Activated naive CD8-positive, alpha-beta T cell treated with anti-CD3 and anti-CD28 coated beads, Interleukin-2, amount 50 U/mL, for 16 hours (primary cell): ENCODE measurements around the gene DENND5B.
"Not testable (repeated sequence)": the region's sequence is repeated elsewhere in the genome, so short reads cannot be mapped to it uniquely, and the experiment has no call there.

ENCODE experiments used
- DNase-seq: peaks from one replicate; pipeline ENCODE4 v3.0.0-alpha.2; 2020; ENCODE audit warnings: low read depth, low spot score

The DENND5B gene

DNA sequence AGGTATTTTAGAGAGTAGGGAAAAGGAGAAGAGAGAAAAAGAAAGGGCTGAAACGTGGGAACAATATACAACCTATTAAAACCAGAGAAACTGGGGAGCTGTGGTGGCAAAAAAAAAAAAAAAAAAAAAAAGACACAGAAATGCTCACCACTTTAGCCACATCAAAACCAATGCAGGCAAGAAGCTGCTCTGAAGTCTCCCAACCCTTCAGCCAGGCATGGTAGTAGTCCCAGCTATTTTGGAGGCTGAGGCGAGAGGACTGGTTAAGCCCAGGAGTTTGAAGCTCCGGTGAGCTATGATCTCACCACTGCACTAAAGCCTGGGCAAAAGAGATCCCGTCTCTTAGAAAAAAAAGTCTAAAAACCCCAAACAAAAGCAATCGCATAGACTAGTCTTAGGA is 33.2 kb downstream of the DENND5B start:
- no peak for DNase-seq

DNA sequence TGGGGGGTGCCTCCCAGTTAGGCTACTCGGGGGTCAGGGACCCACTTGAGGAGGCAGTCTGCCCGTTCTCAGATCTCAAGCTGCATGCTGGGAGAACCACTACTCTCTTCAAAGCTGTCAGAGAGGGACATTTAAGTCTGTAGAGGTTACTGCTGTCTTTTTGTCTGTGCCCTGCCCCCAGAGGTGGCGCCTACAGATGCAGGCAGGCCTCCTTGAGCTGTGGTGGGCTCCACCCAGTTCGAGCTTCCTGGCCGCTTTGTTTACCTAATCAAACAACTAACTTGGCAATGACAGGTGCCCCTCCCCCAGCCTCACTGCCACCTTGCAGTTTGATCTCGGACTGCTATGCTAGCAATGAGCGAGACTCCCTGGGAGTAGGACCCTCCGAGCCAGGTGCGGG is 35.5 kb downstream of the DENND5B start:
- DNase-seq: not testable (repeated sequence)

DNA sequence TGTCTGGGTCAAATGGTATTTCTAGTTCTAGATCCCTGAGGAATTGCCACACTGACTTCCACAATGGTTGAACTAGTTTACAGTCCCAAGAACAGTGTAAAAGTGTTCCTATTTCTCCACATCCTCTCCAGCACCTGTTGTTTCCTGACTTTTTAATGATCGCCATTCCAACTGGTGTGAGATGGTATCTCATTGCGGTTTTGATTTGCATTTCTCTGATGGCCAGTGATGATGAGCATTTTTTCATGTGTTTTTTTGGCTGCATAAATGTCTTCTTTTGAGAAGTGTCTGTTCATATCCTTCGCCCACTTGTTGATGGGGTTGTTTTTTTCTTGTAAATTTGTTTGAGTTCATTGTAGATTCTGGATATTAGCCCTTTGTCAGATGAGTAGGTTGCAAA is 40.3 kb downstream of the DENND5B start:
- not testable (repeated sequence) for DNase-seq

DNA sequence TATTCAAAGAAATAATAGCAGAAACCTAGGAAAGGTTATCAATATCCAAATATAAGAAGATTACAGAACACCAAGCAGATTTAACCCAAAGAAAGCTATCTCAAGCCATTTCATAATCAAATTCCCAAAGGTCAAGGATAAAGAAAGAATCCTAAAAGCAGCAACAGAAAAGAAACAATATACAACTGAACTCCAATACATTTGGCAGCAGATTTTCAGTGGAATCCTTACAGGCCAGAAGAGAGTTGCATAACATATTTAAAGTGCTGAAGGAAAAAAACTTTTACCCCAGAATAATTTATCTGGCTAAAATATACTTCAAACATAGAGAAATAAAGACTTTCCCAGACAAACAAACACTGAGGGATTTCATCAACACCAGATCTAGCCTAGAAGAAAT is 54.3 kb downstream of the DENND5B start:
- no peak for DNase-seq

DNA sequence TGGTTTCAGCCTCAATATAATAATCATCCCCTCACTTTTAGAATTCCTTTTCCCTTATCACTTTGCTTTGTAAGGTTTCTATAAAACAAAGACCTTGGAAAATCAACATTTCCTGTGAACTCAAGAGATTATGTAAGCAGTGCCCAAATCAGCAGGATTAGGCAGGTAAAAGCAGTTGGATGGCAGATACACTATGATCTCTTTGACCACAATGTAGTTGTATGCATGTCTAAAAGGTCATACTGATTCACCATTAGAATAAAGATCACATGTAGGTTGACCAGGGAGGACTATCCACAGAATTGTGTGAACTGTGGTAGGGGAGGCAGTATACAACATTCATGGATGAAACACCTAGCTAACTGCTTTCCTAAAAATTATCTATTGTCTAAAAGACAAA is 57.5 kb downstream of the DENND5B start:
- DNase-seq: no peak

DNA sequence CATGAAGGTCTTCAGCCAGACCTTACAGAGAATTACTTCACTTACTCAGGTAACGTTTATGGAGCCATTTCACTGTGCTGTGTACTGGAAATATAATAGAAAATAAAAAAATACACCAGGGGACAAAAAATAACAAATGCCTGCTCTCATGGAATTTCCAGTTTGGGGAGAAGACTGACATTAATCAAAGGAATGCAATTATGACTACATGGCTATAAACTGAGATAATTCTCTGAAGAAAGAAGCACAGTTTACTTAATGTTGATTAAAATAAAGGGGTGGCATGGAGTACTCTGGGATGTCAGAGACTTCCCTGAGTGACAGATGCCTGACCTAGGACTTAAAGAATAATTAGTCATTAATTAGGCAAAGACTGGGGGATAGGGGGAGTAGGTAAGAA is 59.0 kb downstream of the DENND5B start:
- DNase-seq: no peak

DNA sequence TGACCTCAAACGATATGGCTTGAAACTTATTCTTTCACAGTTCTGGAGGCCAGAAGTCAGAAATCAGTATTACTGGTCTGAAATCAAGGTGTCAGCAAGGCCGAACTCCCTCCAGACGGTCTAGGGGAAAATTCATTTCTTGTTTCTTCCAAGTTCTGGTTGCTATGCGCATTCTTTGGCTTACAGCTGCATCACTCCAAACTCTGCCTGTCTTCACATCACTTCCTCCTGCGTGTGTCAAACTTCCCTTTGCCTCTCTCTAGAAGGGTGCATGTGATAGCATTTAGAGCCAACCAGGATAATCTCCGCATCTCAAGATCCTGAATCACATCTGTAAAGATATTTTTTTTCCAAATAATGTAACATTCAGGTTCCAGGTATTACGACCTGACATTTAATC is 62.8 kb downstream of the DENND5B start:
- DNase-seq: no peak

DNA sequence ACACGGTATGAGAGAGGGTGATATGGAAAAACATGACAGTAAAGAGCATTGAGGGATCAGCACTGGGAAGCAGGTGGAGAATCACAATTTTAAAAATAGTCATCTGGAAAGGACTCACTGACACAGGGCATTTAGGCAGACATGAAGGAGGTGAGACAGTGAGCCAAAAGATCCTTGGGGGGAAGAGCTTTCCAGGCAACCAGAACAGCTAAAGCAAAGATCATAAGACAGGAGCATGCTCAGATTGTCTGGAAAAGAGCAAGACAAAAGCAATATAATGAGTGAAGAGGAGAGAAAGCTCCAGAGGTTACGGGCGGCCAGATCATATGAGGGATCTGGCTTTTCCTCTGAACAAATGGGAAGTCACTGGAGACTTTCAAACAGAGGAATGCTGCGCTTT is 63.9 kb downstream of the DENND5B start:
- DNase-seq: no peak

DNA sequence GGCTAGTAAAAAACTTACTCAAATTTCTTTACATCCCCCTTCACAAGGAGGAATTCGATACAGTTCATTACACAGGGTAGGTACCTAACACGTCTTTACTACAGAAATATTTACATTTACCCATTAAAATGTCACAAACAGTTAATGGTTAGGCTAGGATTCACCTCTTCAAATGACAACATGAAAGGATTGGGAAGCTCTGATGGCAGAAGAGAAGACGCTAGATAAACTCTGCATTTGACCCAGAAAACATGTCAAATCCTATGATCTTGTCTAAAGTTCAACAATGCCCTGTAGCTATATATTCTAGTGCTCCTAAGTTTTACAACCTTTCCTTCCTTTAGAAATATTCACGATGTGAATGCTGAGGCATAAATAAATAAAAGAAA is 64.8 kb downstream of the DENND5B start:
- DNase-seq: no peak

DNA sequence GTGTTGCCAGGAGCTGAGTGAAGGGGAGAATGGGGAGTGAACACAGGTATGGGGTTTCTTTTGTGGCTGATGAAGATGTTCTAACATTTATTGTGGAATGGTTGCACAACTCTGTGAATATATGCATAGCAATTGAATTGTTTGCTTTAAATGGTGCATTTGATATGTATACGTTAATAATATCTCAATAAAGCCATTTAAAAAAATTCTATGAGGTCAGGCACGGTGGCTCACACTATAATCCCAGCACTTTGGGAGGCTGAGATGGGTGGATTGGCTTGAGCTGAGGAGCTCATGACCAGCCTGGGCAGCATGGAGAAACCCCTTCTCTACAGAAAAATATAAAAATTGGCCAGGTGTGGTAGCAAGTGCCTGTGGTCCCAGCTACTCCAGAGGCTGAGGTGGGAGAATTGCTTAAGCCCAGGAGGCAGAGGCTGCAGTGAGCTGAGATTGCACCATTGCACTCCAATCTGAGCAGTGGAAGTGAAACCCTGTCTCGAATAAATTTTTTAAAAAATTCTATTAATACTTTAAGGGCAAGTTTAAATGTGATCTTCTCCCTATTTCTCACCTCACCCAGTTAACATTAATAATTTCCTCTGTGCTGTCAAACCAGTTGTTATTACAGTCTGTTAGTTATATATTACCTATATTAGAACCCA is 65.3 kb downstream of the DENND5B start:
- DNase-seq: no peak

DNA sequence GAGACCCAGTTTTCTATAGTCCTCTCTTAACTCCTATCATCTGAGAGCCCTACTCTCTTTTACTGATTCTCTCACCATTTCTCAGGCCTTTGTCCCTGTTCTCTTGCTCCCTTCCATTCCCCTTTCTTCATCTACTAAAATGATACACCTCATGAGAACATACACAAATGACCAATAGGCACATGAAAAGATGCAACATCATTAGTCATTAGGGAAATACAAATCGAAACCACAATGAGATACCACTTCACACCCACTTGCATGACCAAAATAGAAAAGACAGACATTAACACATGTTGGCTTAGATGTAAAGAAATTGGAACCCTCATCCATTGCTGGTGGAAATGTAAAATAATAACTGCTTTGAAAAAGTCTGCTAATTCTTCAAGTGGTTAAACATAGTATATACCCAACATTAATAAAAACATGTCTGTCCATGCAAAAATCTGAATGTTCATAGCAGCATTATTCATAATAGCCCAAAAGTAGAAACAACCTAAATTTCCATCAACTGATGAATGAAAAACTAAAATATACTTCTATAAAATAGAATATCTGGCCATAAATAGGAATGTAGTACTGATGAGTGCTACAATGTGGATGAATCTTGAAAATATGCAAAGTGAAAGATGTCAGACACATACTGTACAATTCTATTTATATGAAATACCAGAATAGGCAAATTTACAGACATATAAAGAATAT is 66.0 kb downstream of the DENND5B start:
- no peak for DNase-seq

DNA sequence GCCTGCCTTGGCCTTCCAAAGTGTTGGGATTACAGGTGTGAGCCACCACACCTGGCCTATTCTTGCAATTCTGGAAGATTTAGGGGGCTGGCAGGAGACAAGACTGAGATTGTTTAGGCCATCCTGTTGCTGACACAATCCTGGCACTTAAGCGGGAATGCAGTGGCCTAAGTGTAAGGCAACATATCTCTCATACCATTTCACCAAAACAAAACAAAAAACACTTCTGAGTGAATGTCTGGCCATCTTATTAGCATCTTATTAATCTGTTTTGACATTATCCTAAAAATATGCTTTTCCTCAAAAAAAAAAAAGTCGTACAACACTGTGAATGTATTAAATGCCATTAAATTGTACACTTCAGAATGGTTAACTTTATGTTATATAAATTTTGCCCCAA is 67.6 kb downstream of the DENND5B start:
- no peak for DNase-seq

DNA sequence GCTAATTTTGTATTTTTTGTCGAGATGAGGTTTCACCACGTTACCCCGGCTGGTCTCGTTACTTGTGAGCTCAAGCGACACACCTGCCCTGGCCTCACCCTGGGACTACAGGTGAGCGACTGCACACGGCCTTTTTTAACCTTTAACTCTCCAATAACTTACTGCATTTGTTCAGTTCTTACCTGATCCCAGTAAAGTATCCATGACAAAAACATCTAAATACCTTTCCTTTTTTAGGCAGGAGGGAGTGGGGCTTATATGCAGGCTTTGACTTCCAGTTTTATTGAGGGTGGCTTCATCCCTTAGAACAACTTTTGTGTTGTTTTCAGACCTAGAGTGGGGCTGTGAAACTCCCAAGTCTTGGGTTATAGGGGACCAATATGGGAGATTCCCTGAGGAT is 68.3 kb downstream of the DENND5B start:
- DNase-seq: no peak

DNA sequence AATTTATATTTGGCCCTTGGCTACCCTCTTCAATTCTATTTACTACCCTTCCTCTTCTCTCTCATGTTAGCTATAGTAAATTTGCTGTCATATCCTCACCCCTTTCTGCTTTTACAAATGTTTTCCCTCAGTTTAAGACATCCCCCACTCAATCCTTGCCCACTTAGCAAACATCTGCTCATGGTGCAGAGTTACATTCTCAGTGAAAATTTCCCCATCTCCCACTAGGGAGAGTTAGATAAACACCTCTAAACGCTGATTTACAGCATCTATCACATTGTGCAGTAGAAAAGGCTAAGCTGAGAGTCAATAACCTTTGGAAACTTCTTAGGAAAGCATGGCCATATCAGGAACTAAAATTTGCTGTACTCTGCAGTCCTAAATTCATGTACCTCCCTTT is 69.0 kb downstream of the DENND5B start:
- no peak for DNase-seq

DNA sequence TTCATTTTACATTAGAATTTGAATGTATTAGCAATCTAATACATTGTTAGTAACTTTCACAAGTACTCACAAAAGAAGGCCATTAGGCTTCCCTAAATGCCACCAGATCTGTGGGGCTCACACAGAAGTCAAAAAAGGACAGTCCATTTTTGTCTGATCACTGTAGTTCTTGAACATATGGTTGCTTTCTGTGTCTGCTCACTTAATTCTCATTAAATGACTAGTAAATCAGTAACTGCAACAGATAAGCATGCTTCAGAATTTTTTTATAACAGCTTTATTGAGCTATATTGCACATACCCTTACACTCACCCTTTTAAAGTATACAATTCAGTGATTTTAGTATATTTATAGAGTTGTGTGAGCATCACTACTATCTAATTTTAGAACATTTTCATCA is 71.4 kb downstream of the DENND5B start:
- DNase-seq: no peak

DNA sequence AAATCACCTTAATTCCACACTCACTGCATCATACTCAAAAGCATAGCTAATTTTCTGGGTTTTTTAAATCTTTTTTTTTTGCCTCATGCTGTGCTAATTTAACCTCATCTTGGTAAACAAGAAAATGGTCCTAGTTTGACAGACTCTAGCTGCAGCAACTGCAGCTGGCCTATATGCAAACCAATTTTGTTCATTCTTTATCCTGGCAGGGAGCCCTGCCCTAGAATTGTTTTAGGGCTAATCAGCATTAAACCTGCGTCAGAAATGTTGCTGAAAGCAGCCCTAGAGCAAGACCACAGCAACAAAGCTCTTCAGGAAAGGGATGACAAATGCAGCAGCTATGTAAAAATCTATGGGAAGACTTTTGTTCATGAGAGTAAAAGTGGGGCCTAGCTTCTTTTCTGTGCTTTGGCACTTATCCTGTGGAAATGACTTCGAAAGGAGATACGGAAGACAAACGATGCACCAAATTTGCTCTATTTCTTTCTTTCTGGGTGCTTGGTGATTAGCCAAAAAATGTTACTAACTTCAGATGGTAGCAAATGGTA is 72.2 kb downstream of the DENND5B start:
- DNase-seq: no peak

DNA sequence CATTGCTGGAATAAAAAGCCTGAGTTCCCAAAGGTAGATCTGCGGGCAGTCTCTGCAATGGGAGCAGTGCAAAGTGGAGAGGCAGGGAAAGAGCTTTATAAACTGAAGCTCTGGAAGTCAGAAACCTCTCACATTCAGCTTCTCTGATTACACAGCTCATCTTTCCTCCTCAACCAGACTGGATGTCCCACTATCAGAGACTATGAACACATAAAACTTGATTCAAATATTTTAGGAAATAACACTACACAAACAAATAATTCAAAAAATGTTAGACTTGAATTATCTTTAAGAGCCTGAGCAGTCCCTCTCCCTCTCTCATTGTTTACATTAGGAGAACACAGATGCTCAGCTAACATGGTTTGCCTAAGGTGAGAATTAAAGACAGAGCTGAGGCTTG is 72.9 kb downstream of the DENND5B start:
- DNase-seq: no peak

DNA sequence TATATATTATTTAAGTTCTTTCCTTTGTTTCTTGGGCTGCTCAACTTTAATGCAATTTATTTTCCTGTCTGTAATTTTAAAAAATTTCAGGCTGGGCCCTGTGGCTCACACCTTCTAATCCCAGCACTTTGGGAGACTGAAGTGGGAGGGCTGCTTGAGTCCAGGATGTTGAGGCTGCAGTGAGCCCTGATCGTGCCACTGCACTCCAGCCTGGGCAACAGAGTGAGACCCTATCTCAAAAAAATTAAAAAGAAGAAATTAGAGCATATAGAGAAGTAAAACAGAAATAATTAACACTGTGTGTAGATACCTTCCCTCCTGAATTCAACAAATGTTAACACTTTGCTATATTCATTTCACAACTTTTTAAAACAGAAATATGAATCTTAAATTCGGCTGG is 74.2 kb downstream of the DENND5B start:
- no peak for DNase-seq

DNA sequence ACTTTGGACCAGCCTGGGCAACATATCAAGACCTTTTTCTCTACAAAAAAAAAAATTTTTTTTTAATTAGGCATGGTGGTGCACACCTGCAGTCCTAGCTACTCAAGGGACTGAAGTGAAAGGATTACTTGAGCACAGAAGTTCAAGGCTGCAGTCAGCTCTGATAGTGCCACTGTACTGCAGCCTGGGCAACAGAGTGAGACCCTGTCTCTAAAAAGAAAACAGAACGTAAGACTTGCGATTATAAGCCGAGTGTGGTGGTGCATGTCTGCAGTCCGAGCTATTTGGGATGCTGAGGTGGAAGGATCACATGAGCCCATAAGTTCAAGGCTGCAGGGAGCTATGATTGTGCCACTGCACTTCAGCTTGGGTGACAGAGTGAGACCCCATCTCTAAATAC is 76.0 kb downstream of the DENND5B start:
- no peak for DNase-seq

DNA sequence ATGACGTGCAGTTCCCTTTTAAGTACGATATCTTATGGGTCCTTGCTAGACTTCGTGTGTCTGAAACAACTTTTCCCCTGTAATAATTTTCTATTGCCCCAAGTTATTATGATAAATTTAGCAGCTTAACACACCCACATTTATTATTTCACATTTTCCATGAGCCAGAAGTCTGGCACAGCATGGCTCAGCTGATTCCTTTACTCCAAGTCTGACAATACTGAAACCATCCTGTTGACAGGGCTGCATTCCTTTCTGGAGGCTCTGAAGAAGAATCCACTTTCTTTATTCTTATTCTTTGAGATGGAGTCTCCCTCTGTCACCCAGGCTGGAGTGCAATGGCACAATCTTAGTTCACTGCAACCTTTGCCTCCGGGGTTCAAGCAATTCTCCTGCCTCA is 80.9 kb downstream of the DENND5B start:
- DNase-seq: no peak

DNA sequence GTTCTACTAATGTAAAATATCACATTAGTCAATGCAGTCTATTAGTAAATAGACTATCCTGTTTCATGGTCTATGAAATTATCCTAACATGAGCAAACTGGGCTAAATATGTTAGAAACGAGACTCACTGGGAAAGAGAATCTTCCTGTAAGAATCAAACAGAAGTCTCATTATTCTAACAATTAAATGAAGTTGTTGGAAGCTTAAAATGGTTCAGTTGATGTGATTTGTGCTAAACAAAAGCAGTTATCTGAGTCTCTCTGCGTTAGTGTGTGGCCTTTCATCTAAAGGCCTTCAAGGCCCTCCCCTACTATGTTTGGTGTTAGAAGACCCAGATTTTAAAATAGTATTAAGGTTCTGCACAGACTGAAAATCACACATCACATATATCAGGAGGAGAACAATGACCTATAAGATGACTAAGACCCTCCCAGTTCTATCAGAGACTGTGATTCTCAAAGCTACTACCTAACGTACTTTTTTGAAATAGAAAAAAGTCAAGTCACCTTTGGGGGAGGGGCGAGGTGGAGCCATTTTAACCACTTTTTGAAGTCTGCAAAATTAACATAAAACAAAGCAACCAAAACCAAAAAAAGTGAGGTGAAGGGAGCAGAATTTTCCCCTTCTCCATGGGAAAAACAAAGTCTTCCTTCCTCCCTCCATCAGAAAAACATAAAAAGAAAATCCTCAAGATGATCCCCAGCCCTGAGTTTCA is 82.3 kb downstream of the DENND5B start:
- no peak for DNase-seq

DNA sequence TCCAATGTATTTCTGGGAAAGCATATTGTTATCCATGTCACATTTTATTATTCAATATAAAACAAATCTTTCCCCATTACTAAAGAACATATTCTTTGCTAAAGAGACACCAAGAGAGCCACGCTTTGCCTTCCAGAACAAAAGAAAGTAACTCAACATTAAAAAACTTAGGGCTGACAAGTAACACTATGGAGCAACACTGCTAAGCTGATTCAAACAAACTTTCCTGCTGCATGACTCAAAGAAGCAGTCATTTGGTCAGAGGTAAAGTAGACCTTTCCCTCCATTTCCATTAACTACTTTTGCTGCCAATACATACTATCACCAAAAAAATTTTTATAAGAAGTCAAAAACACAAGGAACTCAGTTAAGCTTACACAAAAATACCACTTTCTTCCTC is 83.0 kb downstream of the DENND5B start:
- no peak for DNase-seq
